ENCODE data around the gene DFFB. TPM values are rescaled to one million over a fixed set of nuclear protein-coding genes. Genes with fewer than 3 reads are reported as not detected.

DFFB gene
- polyA plus RNA-seq, 1 experiment = 6.1 TPM

GRCh38 chr1:3888301-3888700 is 31.0 kb downstream of the DFFB start:
- Histone ChIP-seq H3K36me3 (ENCODE audit: control insufficient read depth, insufficient read depth, low read length) (peaks cover 24% of the 10 kb centered on the region), H3K27me3 (ENCODE audit: control insufficient read depth, insufficient read depth, low read length) (no peaks in the 10 kb centered on the region), H3K4me3 (ENCODE audit: low read depth, low read length) (no peak overlapping the region)
- no peak for TF ChIP-seq CTCF (IDR thresholded peaks at IDR 0.05; ENCODE audit: insufficient read depth, low read depth, low read length)
- ChIA-PET CTCF (no interaction called here), POLR2A (no interaction called here)
- no peak for DNase-seq (ENCODE audit: low read depth)

- ChIA-PET POLR2A (no interaction called here), CTCF (no interaction called here)
- H3K36me3 ChIP-seq (ENCODE audit: control insufficient read depth, insufficient read depth, low read length) = peaks cover 23% of the 10 kb centered on the region
- no peak for TF ChIP-seq CTCF (IDR thresholded peaks at IDR 0.05; ENCODE audit: insufficient read depth, low read depth, low read length)
- H3K27me3 ChIP-seq (ENCODE audit: control insufficient read depth, insufficient read depth, low read length) = no peaks in the 10 kb centered on the region
- no peak for DNase-seq (ENCODE audit: low read depth)
- H3K4me3 ChIP-seq (ENCODE audit: low read depth, low read length) = no peak overlapping the region
Observed at GRCh38 chr1:3889936-3890335, 32.7 kb downstream of the DFFB start.

- Histone ChIP-seq H3K4me3 (ENCODE audit: low read depth, low read length) (no peak overlapping the region), H3K36me3 (ENCODE audit: control insufficient read depth, insufficient read depth, low read length) (peaks cover 23% of the 10 kb centered on the region), H3K27me3 (ENCODE audit: control insufficient read depth, insufficient read depth, low read length) (no peaks in the 10 kb centered on the region)
- ChIA-PET CTCF (no interaction called here), POLR2A (no interaction called here)
- no peak for DNase-seq (ENCODE audit: low read depth)
- TF ChIP-seq CTCF (IDR thresholded peaks at IDR 0.05; ENCODE audit: insufficient read depth, low read depth, low read length) = no peak
Observed at GRCh38 chr1:3890389-3891328, 33.4 kb downstream of the DFFB start.

GRCh38 chr1:3891329-3891865 is 34.1 kb downstream of the DFFB start:
- H3K4me3 ChIP-seq (ENCODE audit: low read depth, low read length) = no peak overlapping the region
- ChIA-PET POLR2A (no interaction called here), CTCF (no interaction called here)
- TF ChIP-seq CTCF (IDR thresholded peaks at IDR 0.05; ENCODE audit: insufficient read depth, low read depth, low read length) = no peak
- peaks cover 20% of the 10 kb centered on the region for H3K36me3 ChIP-seq (ENCODE audit: control insufficient read depth, insufficient read depth, low read length)
- no peaks in the 10 kb centered on the region for H3K27me3 ChIP-seq (ENCODE audit: control insufficient read depth, insufficient read depth, low read length)
- DNase-seq (ENCODE audit: low read depth) = no peak

GRCh38 chr1:3892748-3893147 is 35.5 kb downstream of the DFFB start:
- DNase-seq (ENCODE audit: low read depth) = no peak
- POLR2A ChIA-PET = no interaction called here
- Histone ChIP-seq H3K4me3 (ENCODE audit: low read depth, low read length) (no peak overlapping the region), H3K27me3 (ENCODE audit: control insufficient read depth, insufficient read depth, low read length) (no peaks in the 10 kb centered on the region), H3K36me3 (ENCODE audit: control insufficient read depth, insufficient read depth, low read length) (peaks cover 14% of the 10 kb centered on the region)
- TF ChIP-seq CTCF (IDR thresholded peaks at IDR 0.05; ENCODE audit: insufficient read depth, low read depth, low read length) = no peak
- CTCF ChIA-PET = no interaction called here

Data from BJ (cell line).